A673 (cell line): ENCODE results near the gene TLE2. TPM values are rescaled to one million over a fixed set of nuclear protein-coding genes. Genes with fewer than 3 reads are reported as not detected.

Source experiments
- BruUV-seq: library from RNA; stranded (reverse); fragments of 400-500 nt; replicated peaks from 2 replicates; lab custom pipeline; 2021; lab: Mats Ljungman, UMichigan
- CTCF ChIA-PET: fragments of 300-600 bp; sonication (Branson Sonifier 250); formaldehyde crosslinking; loops from one replicate; lab custom pipeline; 2022; ENCODE audit warnings: antibody characterized with exemption; lab: Charles Lee
- POLR2A ChIA-PET: fragments of 300-600 bp; sonication (Branson Sonifier 250); formaldehyde crosslinking; loops from one replicate; lab custom pipeline; 2022; ENCODE audit warnings: antibody characterized with exemption; ENCODE audit not compliant: low non-redundant PET; lab: Charles Lee
- DNase-seq: peaks from one replicate; pipeline ENCODE4 v3.0.0-alpha.2; 2015; ENCODE audit warnings: low spot score
- H3K27ac ChIP-seq: fragments of 200-600 bp; sonication (generic); 2 replicates; pipeline ENCODE4 v1.5.1; 2016; ENCODE audit warnings: mixed run types, low read depth, mild to moderate bottlenecking, mixed read lengths, antibody characterized with exemption, low read length; ENCODE audit not compliant: poor library complexity, severe bottlenecking
- H3K27me3 ChIP-seq: fragments of 200-600 bp; sonication (generic); replicated peaks from 2 replicates; pipeline ENCODE4 v1.6.1; 2017; ENCODE audit warnings: mixed run types, low read depth, mild to moderate bottlenecking, mixed read lengths, antibody characterized with exemption, low read length; ENCODE audit not compliant: insufficient read depth, poor library complexity
- H3K36me3 ChIP-seq: fragments of 200-600 bp; sonication (generic); 2 replicates; pipeline ENCODE4 v1.6.1; 2016; ENCODE audit warnings: mixed run types, mild to moderate bottlenecking, mixed read lengths, antibody characterized with exemption, low read length; ENCODE audit not compliant: insufficient read depth, poor library complexity, severe bottlenecking
- H3K4me1 ChIP-seq: fragments of 200-600 bp; sonication (generic); 2 replicates; pipeline ENCODE4 v1.6.1; 2017; ENCODE audit warnings: mixed run types, mild to moderate bottlenecking, mixed read lengths, antibody characterized with exemption, low read length; ENCODE audit not compliant: insufficient read depth, poor library complexity, severe bottlenecking
- H3K4me3 ChIP-seq: fragments of 200-600 bp; sonication (generic); 2 replicates; pipeline ENCODE4 v1.5.1; 2016; ENCODE audit warnings: low read depth, mixed run types, mild to moderate bottlenecking, mixed read lengths, low read length; ENCODE audit not compliant: poor library complexity, severe bottlenecking
- H3K9me3 ChIP-seq: fragments of 200-600 bp; sonication (generic); 2 replicates; pipeline ENCODE4 v1.6.1; 2016; ENCODE audit warnings: mixed run types, low read depth, mild to moderate bottlenecking, mixed read lengths, antibody characterized with exemption, low read length; ENCODE audit not compliant: poor library complexity, severe bottlenecking
- EZH2 ChIP-seq: fragments of 200-600 bp; sonication (generic); IDR thresholded peaks from 2 replicates; pipeline ENCODE4 v1.6.1; 2017; ENCODE audit warnings: borderline replicate concordance, low read depth, mild to moderate bottlenecking, mixed read lengths, antibody characterized with exemption, low read length; ENCODE audit not compliant: poor library complexity, severe bottlenecking
- intact Hi-C: fragments of 100-400 bp; cut with micrococcal nuclease; formaldehyde crosslinking; loops from one replicate; pipeline ENCODE4 v1.10.0; 2022; ENCODE audit not compliant: unreplicated experiment
- total RNA-seq: library from RNA; stranded (reverse); gene quantifications from 2 replicates; pipeline ENCODE4 v1.2.3, GENCODE V29; 2021
- TF ChIP-seq, protein P1 (sequence below): fragments of 300-800, 200-600 bp; sonication (generic); conservative IDR thresholded peaks from 2 replicates; pipeline ENCODE4 v1.5.1; 2017; ENCODE audit warnings: low read depth, mild to moderate bottlenecking, antibody characterized with exemption, low read length, moderate library complexity, mixed read lengths

The TLE2 gene
- total RNA-seq, 1 experiment from 2014 or later, result 10.8 TPM

DNA sequence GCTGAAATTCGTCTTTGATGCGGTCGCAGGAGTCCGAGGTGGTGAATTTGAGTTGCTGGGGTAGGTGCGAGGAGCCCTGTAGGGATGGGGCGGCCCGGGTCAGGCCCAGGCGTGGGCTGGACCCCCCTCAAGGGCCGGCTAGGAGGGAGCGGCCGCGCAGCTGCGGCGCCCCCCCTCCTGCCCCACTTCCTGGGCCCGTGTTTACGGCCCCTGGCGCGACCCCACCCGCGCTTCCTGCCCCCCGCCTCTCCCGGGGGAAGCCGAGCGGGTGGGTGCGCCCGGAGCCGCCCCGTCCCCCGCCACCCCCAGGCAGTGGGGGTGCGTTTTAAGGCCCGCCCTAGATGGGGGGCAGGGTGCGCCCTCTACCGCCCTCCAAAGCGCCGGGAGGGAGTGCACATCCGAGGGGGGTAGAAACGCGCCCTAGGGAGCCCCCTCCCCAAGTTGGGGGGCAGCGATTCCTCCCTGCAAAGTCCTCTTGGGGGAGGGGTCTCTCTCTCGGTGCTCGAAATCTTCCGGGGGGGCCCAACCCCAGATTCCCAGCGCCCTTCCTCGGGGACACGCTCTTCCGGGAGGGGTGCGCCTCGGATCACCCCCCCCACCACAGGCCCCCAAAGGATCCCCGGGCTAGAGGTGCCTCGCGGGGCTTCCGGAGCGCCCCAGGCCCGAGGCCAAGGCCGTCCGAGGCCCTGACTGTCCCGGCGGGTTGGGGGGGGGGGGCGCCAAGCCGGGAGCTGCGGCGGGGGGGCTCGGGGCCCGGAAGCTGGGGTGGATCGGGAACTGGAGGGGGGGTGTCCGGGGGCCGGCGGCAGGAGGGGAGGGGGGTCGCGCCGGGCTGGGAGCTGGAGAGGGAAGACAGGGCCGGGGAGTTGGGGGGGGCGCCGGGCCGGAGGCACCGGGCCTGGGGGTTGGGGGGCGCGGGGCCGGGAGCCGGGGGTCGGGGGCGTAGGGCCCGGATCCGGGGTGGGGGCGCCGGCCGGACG lies 32.4 kb upstream of the TLE2 start:
- ChIA-PET CTCF (no interaction called here), POLR2A (no interaction called here)
- no peaks in the 10 kb centered on the region for H3K9me3 ChIP-seq
- no TSS peak for BruUV-seq
- peaks cover 42% of the 10 kb centered on the region for H3K36me3 ChIP-seq
- H3K4me1 ChIP-seq, result peaks cover 9% of the 10 kb centered on the region
- H3K4me3 ChIP-seq, result peak overlapping the region; percentile 95
- TF ChIP-seq, protein P1, sequence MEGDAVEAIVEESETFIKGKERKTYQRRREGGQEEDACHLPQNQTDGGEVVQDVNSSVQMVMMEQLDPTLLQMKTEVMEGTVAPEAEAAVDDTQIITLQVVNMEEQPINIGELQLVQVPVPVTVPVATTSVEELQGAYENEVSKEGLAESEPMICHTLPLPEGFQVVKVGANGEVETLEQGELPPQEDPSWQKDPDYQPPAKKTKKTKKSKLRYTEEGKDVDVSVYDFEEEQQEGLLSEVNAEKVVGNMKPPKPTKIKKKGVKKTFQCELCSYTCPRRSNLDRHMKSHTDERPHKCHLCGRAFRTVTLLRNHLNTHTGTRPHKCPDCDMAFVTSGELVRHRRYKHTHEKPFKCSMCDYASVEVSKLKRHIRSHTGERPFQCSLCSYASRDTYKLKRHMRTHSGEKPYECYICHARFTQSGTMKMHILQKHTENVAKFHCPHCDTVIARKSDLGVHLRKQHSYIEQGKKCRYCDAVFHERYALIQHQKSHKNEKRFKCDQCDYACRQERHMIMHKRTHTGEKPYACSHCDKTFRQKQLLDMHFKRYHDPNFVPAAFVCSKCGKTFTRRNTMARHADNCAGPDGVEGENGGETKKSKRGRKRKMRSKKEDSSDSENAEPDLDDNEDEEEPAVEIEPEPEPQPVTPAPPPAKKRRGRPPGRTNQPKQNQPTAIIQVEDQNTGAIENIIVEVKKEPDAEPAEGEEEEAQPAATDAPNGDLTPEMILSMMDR, result peak; percentile 44
- TF ChIP-seq EZH2, result no peak
- H3K27ac ChIP-seq, result peak overlapping the region; percentile 92
- DNase-seq, result no peak
- no peaks in the 10 kb centered on the region for H3K27me3 ChIP-seq
- intact Hi-C loops, result no loop called here

DNA sequence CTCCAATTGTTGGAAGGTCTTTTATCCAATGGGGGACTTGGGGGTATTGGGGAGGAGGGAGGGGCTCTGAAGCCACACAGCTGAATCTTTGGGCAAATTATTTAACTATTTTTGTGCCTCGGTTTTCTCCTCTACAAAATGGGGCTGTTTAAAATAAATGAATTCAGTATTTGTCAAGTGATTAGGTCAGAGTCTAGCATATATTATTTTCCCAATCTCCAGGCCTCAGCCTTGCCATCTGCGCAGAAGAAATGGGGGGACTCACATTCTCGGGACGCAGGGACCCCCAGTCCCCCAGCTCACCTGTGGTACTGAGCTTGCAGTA lies 31.7 kb upstream of the TLE2 start:
- H3K27ac ChIP-seq, result peak overlapping the region; percentile 92
- H3K27me3 ChIP-seq, result no peaks in the 10 kb centered on the region
- no peak for TF ChIP-seq EZH2
- TF ChIP-seq, protein P1, result no peak
- H3K9me3 ChIP-seq, result no peaks in the 10 kb centered on the region
- no TSS peak for BruUV-seq
- peak overlapping the region; percentile 95 for H3K4me3 ChIP-seq
- H3K36me3 ChIP-seq, result peaks cover 48% of the 10 kb centered on the region
- peaks cover 16% of the 10 kb centered on the region for H3K4me1 ChIP-seq
- DNase-seq, result no peak
- CTCF ChIA-PET, result interaction anchor here (0.8 kb wide), 1 partner anchor 48 kb away, joined by 3 read pairs; no protein-coding TSS in a partner anchor
- POLR2A ChIA-PET, result no interaction called here
- intact Hi-C loops, result no loop called here

DNA sequence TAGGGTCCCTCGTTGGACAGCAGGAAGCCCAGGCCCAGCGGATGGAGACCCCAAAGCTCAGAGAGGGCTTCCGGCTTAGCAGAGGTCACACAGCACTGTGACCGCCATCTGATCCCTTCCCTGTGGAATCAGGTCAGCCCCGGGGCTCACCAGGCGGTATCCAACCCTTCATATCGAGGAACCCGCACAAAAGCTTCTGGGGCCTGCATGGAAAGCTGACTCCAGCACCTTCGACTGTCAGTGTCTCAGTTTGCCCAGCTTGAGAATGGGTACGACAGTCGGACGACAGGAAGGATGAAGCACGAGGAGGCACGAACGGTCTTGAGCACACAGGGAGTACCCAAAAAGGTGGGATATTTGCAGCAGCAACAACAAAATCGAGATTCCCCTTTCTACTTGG lies 30.6 kb upstream of the TLE2 start:
- BruUV-seq, result TSS peak; percentile 63
- DNase-seq, result no peak
- H3K4me1 ChIP-seq, result peaks cover 20% of the 10 kb centered on the region
- no peak overlapping the region for H3K27ac ChIP-seq
- ChIA-PET POLR2A (no interaction called here), CTCF (no interaction called here)
- no peaks in the 10 kb centered on the region for H3K9me3 ChIP-seq
- H3K4me3 ChIP-seq, result no peak overlapping the region
- intact Hi-C loops, result no loop called here
- H3K36me3 ChIP-seq, result peaks cover 60% of the 10 kb centered on the region
- H3K27me3 ChIP-seq, result no peaks in the 10 kb centered on the region
- no peak for TF ChIP-seq EZH2
- TF ChIP-seq, protein P1, result no peak
